GM12878 (cell line): Measurements from ENCODE around the gene CCSER1. TPM values are rescaled to one million over a fixed set of nuclear protein-coding genes. Genes with fewer than 3 reads are reported as not detected.

ENCODE experiments used
- ATAC-seq: fragments of 200-7000 bp; cut with Tn5 transposase; 3 replicates; pipeline ENCODE4 v1.9.1; 2020; ENCODE audit warnings: mild to moderate bottlenecking, moderate library complexity
- BruUV-seq: library from RNA; stranded (reverse); fragments of 400-500 nt; replicated peaks from 2 replicates; lab custom pipeline; 2021; lab: Mats Ljungman, UMichigan
- CTCF ChIA-PET: fragments of 300-600 bp; sonication (Branson Sonifier 250); formaldehyde crosslinking; extraction: SDS; loops from one replicate; lab custom pipeline; 2021; ENCODE audit warnings: inconsistent platforms; lab: Yijun Ruan, JAX
- POLR2A ChIA-PET: fragments of 350-600 bp; formaldehyde crosslinking; extraction: SDS; loops from one replicate; lab custom pipeline; 2021; ENCODE audit warnings: inconsistent platforms; lab: Charles Lee
- RAD21 ChIA-PET: fragments of 300-600 bp; sonication (Branson Sonifier 250); formaldehyde crosslinking; loops from one replicate; lab custom pipeline; 2023; ENCODE audit warnings: antibody characterized with exemption; ENCODE audit not compliant: unreplicated experiment; lab: Charles Lee
- SMC1A ChIA-PET: fragments of 300-600 bp; sonication (Branson Sonifier 250); formaldehyde crosslinking; loops from one replicate; lab custom pipeline; 2023; ENCODE audit not compliant: unreplicated experiment, uncharacterized antibody; lab: Charles Lee
- DNase-seq: peaks from one replicate; pipeline ENCODE4 v3.0.0-alpha.2; 2011; ENCODE audit warnings: low read depth, low spot score
- FAIRE-seq: peaks from 3 replicates; lab custom pipeline; 2011; peaks lifted over from hg19 to GRCh38; lab: Jason Lieb, UNC
- H2AFZ ChIP-seq: 2 replicates; pipeline ENCODE4 v1.6.0; 2011; ENCODE audit warnings: low read depth, low read length, control low read depth; ENCODE audit not compliant: control insufficient read depth
- H3K27ac ChIP-seq: 2 replicates; pipeline ENCODE4 v1.5.1; 2011; ENCODE audit warnings: control low read depth; ENCODE audit not compliant: control insufficient read depth, insufficient read depth
- H3K27me3 ChIP-seq, 2 experiments: replicated peaks in 1 of 2; 2 replicates each; pipeline versions ENCODE4 v1.6.0 to v1.6.1; 2011; ENCODE audit warnings: low read length in 1 of 2; ENCODE audit not compliant: control insufficient read depth in 2 of 2, insufficient read depth in 2 of 2
- H3K36me3 ChIP-seq, 2 experiments: 2 replicates each; pipeline ENCODE4 v1.5.1; 2011; ENCODE audit warnings: low read length in 1 of 2; ENCODE audit not compliant: control insufficient read depth in 2 of 2, insufficient read depth in 2 of 2
- H3K4me1 ChIP-seq: 2 replicates; pipeline ENCODE4 v1.6.1; 2011; ENCODE audit warnings: mild to moderate bottlenecking, low read length, moderate library complexity, mixed read lengths; ENCODE audit not compliant: control insufficient read depth, insufficient read depth
- H3K4me2 ChIP-seq: 2 replicates; pipeline ENCODE4 v1.6.0; 2011; ENCODE audit warnings: control low read depth; ENCODE audit not compliant: control insufficient read depth, insufficient read depth
- H3K4me3 ChIP-seq: fragments of 200-600 bp; sonication (generic); 2 replicates; pipeline ENCODE4 v1.5.1; 2016
- H3K79me2 ChIP-seq: 2 replicates; pipeline ENCODE4 v1.6.0; 2011; ENCODE audit warnings: low read length; ENCODE audit not compliant: control insufficient read depth, insufficient read depth
- H3K9ac ChIP-seq: 2 replicates; pipeline ENCODE4 v1.8.0; 2011; ENCODE audit warnings: low read length, control low read depth, mixed read lengths; ENCODE audit not compliant: control insufficient read depth, insufficient read depth
- H3K9me3 ChIP-seq: replicated peaks from 3 replicates; pipeline ENCODE4 v1.5.1; 2011; ENCODE audit warnings: mild to moderate bottlenecking, low read length; ENCODE audit not compliant: control insufficient read depth, insufficient read depth
- H4K20me1 ChIP-seq: 2 replicates; pipeline ENCODE4 v1.6.0; 2011; ENCODE audit not compliant: control insufficient read depth, insufficient read depth
- BMI1 ChIP-seq: fragments of 450-650 bp; IDR thresholded peaks from 2 replicates; pipeline ENCODE4 v1.6.1; 2016; ENCODE audit warnings: mild to moderate bottlenecking, moderate library complexity, borderline replicate concordance
- CHD4 ChIP-seq: fragments of 200-600 bp; sonication (generic); IDR thresholded peaks from 2 replicates; pipeline ENCODE4 v1.6.1; 2016; ENCODE audit warnings: mild to moderate bottlenecking
- CREB1 ChIP-seq: IDR thresholded peaks from 2 replicates; pipeline ENCODE4 v1.6.1; 2012; ENCODE audit warnings: low read depth, mild to moderate bottlenecking, inconsistent platforms
- EED ChIP-seq: sonication (generic); IDR thresholded peaks from 2 replicates; pipeline ENCODE4 v1.6.1; 2016; ENCODE audit warnings: antibody characterized with exemption, low read depth
- EZH2 ChIP-seq: IDR thresholded peaks from 2 replicates; pipeline ENCODE4 v1.6.1; 2012; ENCODE audit warnings: low read depth, mild to moderate bottlenecking, control low read depth, inconsistent platforms, low read length, borderline replicate concordance; ENCODE audit not compliant: control insufficient read depth
- FOXM1 ChIP-seq: IDR thresholded peaks from 2 replicates; pipeline ENCODE4 v1.6.1; 2012; ENCODE audit warnings: low read depth, mild to moderate bottlenecking, inconsistent platforms, low read length, moderate library complexity
- MTA2 ChIP-seq: fragments of 450-650 bp; IDR thresholded peaks from 2 replicates; pipeline ENCODE4 v1.6.1; 2016; ENCODE audit warnings: low read depth, mild to moderate bottlenecking, moderate library complexity
- MYB ChIP-seq: fragments of 150-350 bp; IDR thresholded peaks from 2 replicates; pipeline ENCODE4 v1.6.1; 2014; ENCODE audit warnings: mild to moderate bottlenecking, low read depth, low read length, borderline replicate concordance
- MYC ChIP-seq: IDR thresholded peaks from 2 replicates; pipeline ENCODE4 v1.6.1; 2011; ENCODE audit warnings: mild to moderate bottlenecking, low read length, moderate library complexity, inconsistent platforms; ENCODE audit not compliant: insufficient read depth, insufficient replicate concordance, insufficient read length, severe bottlenecking
- RCOR1 ChIP-seq: conservative IDR thresholded peaks from 2 replicates; pipeline ENCODE4 v1.6.1; 2012; ENCODE audit warnings: low read depth, low read length, improper control_type of control experiment
- RFX5 ChIP-seq: IDR thresholded peaks from 2 replicates; pipeline ENCODE4 v1.6.1; 2011; ENCODE audit warnings: low read depth, low read length, improper control_type of control experiment
- SIX5 ChIP-seq: IDR thresholded peaks from 2 replicates; pipeline ENCODE4 v1.6.1; 2011; ENCODE audit warnings: mild to moderate bottlenecking, low read depth, low read length, moderate library complexity; ENCODE audit not compliant: severe bottlenecking
- SKIL ChIP-seq: fragments of 450-650 bp; IDR thresholded peaks from 2 replicates; pipeline ENCODE4 v1.6.1; 2017; ENCODE audit warnings: mild to moderate bottlenecking, low read depth, inconsistent platforms; ENCODE audit not compliant: poor library complexity, severe bottlenecking
- SREBF2 ChIP-seq: IDR thresholded peaks from 2 replicates; pipeline ENCODE4 v1.6.1; 2012; ENCODE audit warnings: mild to moderate bottlenecking, low read length
- SUZ12 ChIP-seq: fragments of 200-600 bp; sonication (generic); IDR thresholded peaks from one replicate; pipeline ENCODE4 v1.6.1; 2018; ENCODE audit warnings: antibody characterized with exemption, mild to moderate bottlenecking; ENCODE audit not compliant: unreplicated experiment
- ZBED1 ChIP-seq: IDR thresholded peaks from 2 replicates; pipeline ENCODE4 v1.6.1; 2016; ENCODE audit warnings: borderline replicate concordance
- WGBS: methylation state at CpG from one replicate; pipeline ENCODE4 v1.1.6; 2016; ENCODE audit warnings: low lambda C conversion rate; ENCODE audit not compliant: insufficient replicate concordance, insufficient coverage; ENCODE audit errors: missing lambda C conversion rate; 5-methylcytosine and 5-hydroxymethylcytosine counted together
- in situ Hi-C: fragments of 300-500 bp; cut with MboI; formaldehyde crosslinking; loops from 9 replicates; pipeline ENCODE4 v1.14.3; 2018; ENCODE audit warnings: mixed read lengths
- intact Hi-C: fragments of 100-400 bp; cut with micrococcal nuclease; formaldehyde crosslinking; loops from one replicate; pipeline ENCODE4 v1.14.2; 2022; ENCODE audit not compliant: unreplicated experiment
- polyA plus RNA-seq, 11 experiments: library from polyadenylated mRNA; depleted of rRNA in 4 of 11; unstranded in 6 of 11; stranded (reverse) in 5 of 11; fragments of >200 nt; fragmentation: Nextera tagmentation in 4 of 11; fragmentation: Illumina TruSeq in 1 of 11; extraction: Ambion mirVana in 4 of 11; extraction: Trizol in 1 of 11; gene quantifications; 1 replicate in 1 of 11; 2 replicates in 10 of 11; pipeline versions ENCODE4 v1.2.1 to v1.2.3, GENCODE V29; 2011 to 2016; ENCODE audit warnings: inconsistent platforms in 2 of 11, missing spikeins in 2 of 11, low read depth in 1 of 11
- total RNA-seq, 4 experiments: library from RNA; depleted of rRNA in 3 of 4; stranded (reverse); fragments of >200 nt in 3 of 4; fragmentation: Illumina TruSeq in 1 of 4; extraction: Trizol in 1 of 4; gene quantifications; 2 replicates each; pipeline versions ENCODE4 v1.2.1 to v1.2.3, GENCODE V29; 2013 to 2021
- TF ChIP-seq, protein P1 (sequence below): fragments of 450-650 bp; IDR thresholded peaks from 2 replicates; pipeline ENCODE4 v1.6.1; 2016; ENCODE audit warnings: mild to moderate bottlenecking, moderate library complexity, borderline replicate concordance
- TF ChIP-seq, protein P2 (sequence below): fragments of 150-350 bp; IDR thresholded peaks from 2 replicates; pipeline ENCODE4 v1.6.1; 2014; ENCODE audit warnings: mild to moderate bottlenecking, low read depth, low read length

The CCSER1 gene
- total and polyA plus RNA-seq, 10 of the 15 experiments (the other 5 are each of a cell fraction or from before 2014, with no cell fraction given): 0.22 to 2.7 (median 1.0) TPM

DNA sequence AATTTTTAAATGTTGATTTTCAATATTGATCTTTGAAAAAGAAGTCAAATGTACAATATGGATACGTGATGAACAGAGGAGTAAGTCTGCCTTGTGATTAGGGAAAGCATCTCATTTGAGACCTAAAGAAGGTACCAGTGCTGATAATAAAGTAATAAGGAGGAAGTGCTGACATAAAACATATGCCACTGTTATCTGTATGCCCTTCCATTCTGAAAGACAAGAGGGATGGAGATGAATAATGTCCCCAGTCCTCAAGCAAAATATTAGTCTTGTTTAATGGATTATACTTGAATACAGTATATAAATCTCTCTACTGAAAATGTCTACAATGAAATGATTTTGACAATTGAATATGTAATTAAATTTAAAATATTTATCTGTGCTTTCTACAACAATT, 58.2 kb downstream of the CCSER1 start:
- FAIRE-seq: no peak
- Histone ChIP-seq H3K4me1 (no peaks in the 10 kb centered on the region), H2AFZ (no peak overlapping the region), H3K27ac (no peak overlapping the region), H3K9me3 (no peaks in the 10 kb centered on the region), H3K4me3 (no peak overlapping the region), H3K79me2 (no peaks in the 10 kb centered on the region), H4K20me1 (no peaks in the 10 kb centered on the region), H3K27me3 (no peaks in the 10 kb centered on the region), H3K4me2 (no peak overlapping the region), H3K36me3 (no peaks in the 10 kb centered on the region), H3K9ac (no peak overlapping the region)
- SMC1A ChIA-PET: no interaction called here
- no TSS peak for BruUV-seq
- RAD21 ChIA-PET: no interaction called here
- CTCF ChIA-PET: no interaction called here
- no peak for ATAC-seq
- POLR2A ChIA-PET: no interaction called here
- intact Hi-C loops (no loop called here), in situ Hi-C loops (no loop called here)
- WGBS: 5% methylated on average over 1 of the region's 1 CpG
- no peak for DNase-seq
- no peak for TF ChIP-seq FOXM1
- TF ChIP-seq, protein P1, sequence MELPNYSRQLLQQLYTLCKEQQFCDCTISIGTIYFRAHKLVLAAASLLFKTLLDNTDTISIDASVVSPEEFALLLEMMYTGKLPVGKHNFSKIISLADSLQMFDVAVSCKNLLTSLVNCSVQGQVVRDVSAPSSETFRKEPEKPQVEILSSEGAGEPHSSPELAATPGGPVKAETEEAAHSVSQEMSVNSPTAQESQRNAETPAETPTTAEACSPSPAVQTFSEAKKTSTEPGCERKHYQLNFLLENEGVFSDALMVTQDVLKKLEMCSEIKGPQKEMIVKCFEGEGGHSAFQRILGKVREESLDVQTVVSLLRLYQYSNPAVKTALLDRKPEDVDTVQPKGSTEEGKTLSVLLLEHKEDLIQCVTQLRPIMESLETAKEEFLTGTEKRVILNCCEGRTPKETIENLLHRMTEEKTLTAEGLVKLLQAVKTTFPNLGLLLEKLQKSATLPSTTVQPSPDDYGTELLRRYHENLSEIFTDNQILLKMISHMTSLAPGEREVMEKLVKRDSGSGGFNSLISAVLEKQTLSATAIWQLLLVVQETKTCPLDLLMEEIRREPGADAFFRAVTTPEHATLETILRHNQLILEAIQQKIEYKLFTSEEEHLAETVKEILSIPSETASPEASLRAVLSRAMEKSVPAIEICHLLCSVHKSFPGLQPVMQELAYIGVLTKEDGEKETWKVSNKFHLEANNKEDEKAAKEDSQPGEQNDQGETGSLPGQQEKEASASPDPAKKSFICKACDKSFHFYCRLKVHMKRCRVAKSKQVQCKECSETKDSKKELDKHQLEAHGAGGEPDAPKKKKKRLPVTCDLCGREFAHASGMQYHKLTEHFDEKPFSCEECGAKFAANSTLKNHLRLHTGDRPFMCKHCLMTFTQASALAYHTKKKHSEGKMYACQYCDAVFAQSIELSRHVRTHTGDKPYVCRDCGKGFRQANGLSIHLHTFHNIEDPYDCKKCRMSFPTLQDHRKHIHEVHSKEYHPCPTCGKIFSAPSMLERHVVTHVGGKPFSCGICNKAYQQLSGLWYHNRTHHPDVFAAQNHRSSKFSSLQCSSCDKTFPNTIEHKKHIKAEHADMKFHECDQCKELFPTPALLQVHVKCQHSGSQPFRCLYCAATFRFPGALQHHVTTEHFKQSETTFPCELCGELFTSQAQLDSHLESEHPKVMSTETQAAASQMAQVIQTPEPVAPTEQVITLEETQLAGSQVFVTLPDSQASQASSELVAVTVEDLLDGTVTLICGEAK: no peak
- no peak for TF ChIP-seq MYB
- TF ChIP-seq SUZ12: no peak
- TF ChIP-seq, protein P2, sequence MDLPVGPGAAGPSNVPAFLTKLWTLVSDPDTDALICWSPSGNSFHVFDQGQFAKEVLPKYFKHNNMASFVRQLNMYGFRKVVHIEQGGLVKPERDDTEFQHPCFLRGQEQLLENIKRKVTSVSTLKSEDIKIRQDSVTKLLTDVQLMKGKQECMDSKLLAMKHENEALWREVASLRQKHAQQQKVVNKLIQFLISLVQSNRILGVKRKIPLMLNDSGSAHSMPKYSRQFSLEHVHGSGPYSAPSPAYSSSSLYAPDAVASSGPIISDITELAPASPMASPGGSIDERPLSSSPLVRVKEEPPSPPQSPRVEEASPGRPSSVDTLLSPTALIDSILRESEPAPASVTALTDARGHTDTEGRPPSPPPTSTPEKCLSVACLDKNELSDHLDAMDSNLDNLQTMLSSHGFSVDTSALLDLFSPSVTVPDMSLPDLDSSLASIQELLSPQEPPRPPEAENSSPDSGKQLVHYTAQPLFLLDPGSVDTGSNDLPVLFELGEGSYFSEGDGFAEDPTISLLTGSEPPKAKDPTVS: no peak
- TF ChIP-seq MYC: no peak
- no peak for TF ChIP-seq EED
- no peak for TF ChIP-seq CHD4
- no peak for TF ChIP-seq RCOR1
- no peak for TF ChIP-seq ZBED1
- TF ChIP-seq BMI1: no peak
- no peak for TF ChIP-seq SKIL
- TF ChIP-seq SIX5: no peak
- TF ChIP-seq CREB1: no peak
- no peak for TF ChIP-seq RFX5
- TF ChIP-seq SREBF2: no peak
- no peak for TF ChIP-seq MTA2
- TF ChIP-seq EZH2: no peak
